AG04449 (cell line): Measurements from ENCODE around the gene MITF.

Experiments used
- CTCF ChIA-PET: fragments of 350-600 bp; formaldehyde crosslinking; extraction: SDS; loops from one replicate; lab custom pipeline; 2021; ENCODE audit warnings: antibody characterized with exemption; lab: Yijun Ruan, JAX
- POLR2A ChIA-PET: fragments of 400-600, 350-600 bp; formaldehyde crosslinking; extraction: SDS; loops from one replicate; lab custom pipeline; 2020; ENCODE audit warnings: antibody characterized with exemption, inconsistent platforms; lab: Yijun Ruan, JAX
- DNase-seq: peaks from one replicate; pipeline ENCODE4 v3.0.0-alpha.2; 2010; ENCODE audit warnings: low read depth, low spot score
- H3K4me3 ChIP-seq: 2 replicates; pipeline ENCODE4 v1.5.1; 2011; ENCODE audit warnings: low read depth, mild to moderate bottlenecking, control low read depth, low read length
- CTCF ChIP-seq: IDR thresholded peaks from one replicate; pipeline ENCODE4 v1.5.1; 2011; ENCODE audit warnings: mild to moderate bottlenecking, moderate library complexity, low read length, control low read depth, inconsistent platforms; ENCODE audit not compliant: insufficient read depth; ENCODE audit errors: missing control alignments

MITF gene

DNA sequence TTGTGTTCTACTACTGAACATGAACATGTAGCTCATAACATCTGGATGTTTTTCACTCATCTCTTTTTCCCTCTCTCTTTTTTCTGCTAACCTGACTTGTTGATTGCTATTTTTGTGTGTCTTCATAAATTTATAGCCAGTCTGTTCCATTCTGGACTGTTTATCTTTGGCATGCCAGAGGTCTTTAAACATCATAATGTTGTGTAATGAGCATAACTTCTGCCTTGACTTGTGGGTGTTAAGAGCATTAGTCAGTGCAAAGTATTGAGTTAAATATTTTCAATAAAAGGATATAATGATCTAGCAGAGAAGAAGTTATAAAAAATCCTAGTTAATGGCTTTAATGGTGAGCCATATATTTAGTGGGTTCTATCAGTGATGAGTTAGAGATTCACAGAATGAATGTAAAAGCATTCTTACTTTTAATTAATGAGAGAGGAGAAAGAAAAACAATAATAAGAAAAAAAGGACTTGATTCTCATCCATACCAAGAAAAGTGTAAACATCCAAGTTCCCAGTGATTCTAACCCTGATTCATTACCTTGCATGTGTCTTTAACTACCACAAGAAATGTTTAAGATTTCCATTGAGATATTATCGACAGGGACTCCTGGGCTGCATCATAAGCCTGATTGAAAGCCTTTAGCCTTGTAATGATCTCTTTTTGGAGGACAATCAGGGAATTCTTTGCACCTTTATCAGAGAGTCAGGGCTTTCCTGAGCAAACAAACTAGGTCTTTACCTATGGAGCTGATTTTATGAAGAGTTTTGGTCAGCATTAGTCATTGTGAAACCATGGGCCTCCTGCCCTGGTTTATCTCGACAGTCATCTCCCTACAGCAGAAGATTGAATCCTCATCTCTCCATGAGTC lies 22.9 kb downstream of the MITF start:
- ChIA-PET CTCF (interaction anchor here (0.8 to 1.3 kb wide), 2 partner anchors 15 to 30 kb away, joined by 3 read pairs; no protein-coding TSS in a partner anchor), POLR2A (interaction anchor here (0.6 kb wide), 1 partner anchor 23 kb away, joined by 3 read pairs; no protein-coding TSS in a partner anchor)
- no peak for TF ChIP-seq CTCF
- DNase-seq: peak; percentile 72
- no peak overlapping the region for H3K4me3 ChIP-seq

GRCh38 chr3:69762768-69763229 lies 23.5 kb downstream of the MITF start:
- no peak overlapping the region for H3K4me3 ChIP-seq
- TF ChIP-seq CTCF: no peak
- CTCF ChIA-PET: no interaction called here
- POLR2A ChIA-PET: no interaction called here
- DNase-seq: no peak

DNA sequence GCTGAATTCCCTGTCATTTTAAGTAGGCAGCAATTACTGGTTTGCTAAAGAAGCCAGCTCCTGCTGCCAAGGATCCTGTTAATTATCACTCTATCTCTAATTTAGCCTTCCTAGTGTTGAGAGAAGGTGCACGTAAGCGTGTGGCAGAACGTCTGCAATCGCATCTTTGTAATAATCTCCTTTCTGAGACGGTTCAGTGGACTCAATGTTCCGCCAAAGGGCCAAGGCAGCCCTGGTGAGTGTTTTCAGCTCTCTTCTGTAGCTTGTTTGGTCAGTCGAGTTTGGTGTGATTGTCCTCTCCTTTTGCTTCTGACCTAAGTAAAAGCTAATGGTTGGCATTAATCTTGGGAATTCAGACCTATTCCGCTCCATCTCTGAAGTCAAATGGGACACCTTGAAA lies 24.2 kb downstream of the MITF start:
- TF ChIP-seq CTCF: no peak
- POLR2A ChIA-PET: no interaction called here
- CTCF ChIA-PET: interaction anchor here (1.2 kb wide), 1 partner anchor 12 kb away, joined by 3 read pairs; no protein-coding TSS in a partner anchor
- DNase-seq: no peak
- no peak overlapping the region for H3K4me3 ChIP-seq

- TF ChIP-seq CTCF: no peak
- ChIA-PET CTCF (interaction anchor here (1.2 kb wide), 1 partner anchor 13 kb away, joined by 3 read pairs; no protein-coding TSS in a partner anchor), POLR2A (no interaction called here)
- DNase-seq: no peak
- no peak overlapping the region for H3K4me3 ChIP-seq
These were observed 25.0 kb downstream of the MITF start for GRCh38 chr3:69764121-69764741.

- DNase-seq: no peak
- TF ChIP-seq CTCF: no peak
- ChIA-PET CTCF (interaction anchor here (1.2 kb wide), 1 partner anchor 14 kb away, joined by 3 read pairs; no protein-coding TSS in a partner anchor), POLR2A (no interaction called here)
- H3K4me3 ChIP-seq: no peak overlapping the region
These were observed 25.6 kb downstream of the MITF start for GRCh38 chr3:69764861-69765260.

- no peak for DNase-seq
- CTCF ChIA-PET: no interaction called here
These were observed 27.4 kb downstream of the MITF start for GRCh38 chr3:69766638-69767037.

More at GRCh38 chr3:69766638-69767037, 27.4 kb downstream of the MITF start:
- POLR2A ChIA-PET: no interaction called here
- no peak for TF ChIP-seq CTCF
- no peak overlapping the region for H3K4me3 ChIP-seq
